GM21423 (cell line): ENCODE data around the gene PICK1.
"Not testable (repeated sequence)": the region's sequence is repeated elsewhere in the genome, so short reads cannot be mapped to it uniquely, and the experiment has no call there.

Experiments used
- ATAC-seq: cut with Tn5 transposase; IDR thresholded peaks from one replicate; pipeline ENCODE4 v1.9.1; 2021; ENCODE audit warnings: mild to moderate bottlenecking, moderate library complexity; ENCODE audit not compliant: unreplicated experiment

Gene PICK1

GRCh38 chr22:38030311-38031133 is 26.7 kb upstream of the PICK1 start:
- ATAC-seq = no peak

GRCh38 chr22:38031491-38031890 is 25.7 kb upstream of the PICK1 start:
- ATAC-seq = no peak

GRCh38 chr22:38032681-38033521 is 24.3 kb upstream of the PICK1 start:
- no peak for ATAC-seq

- no peak for ATAC-seq
Measured at GRCh38 chr22:38033522-38034277, 23.5 kb upstream of the PICK1 start.

GRCh38 chr22:38034278-38034882 is 22.8 kb upstream of the PICK1 start:
- ATAC-seq = no peak

GRCh38 chr22:38034884-38035529 is 22.2 kb upstream of the PICK1 start:
- no peak for ATAC-seq

- ATAC-seq = no peak
Measured at GRCh38 chr22:38035530-38035885, 21.7 kb upstream of the PICK1 start.

- ATAC-seq = no peak
Measured at GRCh38 chr22:38036392-38037062, 20.7 kb upstream of the PICK1 start.

- not testable (repeated sequence) for ATAC-seq
Measured at GRCh38 chr22:38037367-38038150, 19.6 kb upstream of the PICK1 start.

GRCh38 chr22:38038426-38038825 is 18.8 kb upstream of the PICK1 start:
- ATAC-seq = no peak

- ATAC-seq = no peak
Measured at GRCh38 chr22:38038890-38039812, 18.1 kb upstream of the PICK1 start.

- ATAC-seq = no peak
Measured at GRCh38 chr22:38040953-38041759, 16.0 kb upstream of the PICK1 start.

GRCh38 chr22:38041760-38042487 is 15.3 kb upstream of the PICK1 start:
- ATAC-seq = no peak

- ATAC-seq = no peak
Measured at GRCh38 chr22:38042488-38042790, 14.8 kb upstream of the PICK1 start.

- ATAC-seq = no peak
Measured at GRCh38 chr22:38043151-38044039, 13.8 kb upstream of the PICK1 start.
